Uterus (tissue), 4 donors: Measurements from ENCODE around the gene MAPK8IP1. TPM values are rescaled to one million over a fixed set of nuclear protein-coding genes. Genes with fewer than 3 reads are reported as not detected.

ENCODE experiments used
- DNase-seq, 2 donors: peaks; one replicate each; pipeline ENCODE4 v3.0.0-alpha.2; 2019 to 2020
- H3K27ac ChIP-seq, 2 donors: fragments of 200-600 bp; sonication (generic); 1 replicate in 1 of 2; 2 replicates in 1 of 2; pipeline ENCODE4 v1.5.1; 2016 to 2018
- H3K27me3 ChIP-seq, 2 donors: fragments of 200-600 bp; sonication (generic); one replicate each; pipeline ENCODE4 v1.5.1; 2018 to 2019; ENCODE audit warnings: control low read depth in 1 of 2
- H3K36me3 ChIP-seq, 2 donors: fragments of 200-600 bp; sonication (generic); one replicate each; pipeline ENCODE4 v1.5.1; 2019; ENCODE audit warnings: control low read depth in 1 of 2
- H3K4me1 ChIP-seq, 2 donors: fragments of 200-600 bp; sonication (generic); one replicate each; pipeline ENCODE4 v1.5.1; 2018 to 2019; ENCODE audit warnings: control low read depth in 1 of 2
- H3K4me3 ChIP-seq, 2 donors: fragments of 200-600 bp; sonication (generic); 1 replicate in 1 of 2; 2 replicates in 1 of 2; pipeline ENCODE4 v1.5.1; 2018 to 2019; ENCODE audit warnings: mild to moderate bottlenecking in 1 of 2
- H3K9me3 ChIP-seq, 2 donors: fragments of 200-600 bp; sonication (generic); one replicate each; pipeline ENCODE4 v1.5.1; 2019; ENCODE audit warnings: control low read depth in 1 of 2
- CTCF ChIP-seq, 4 experiments: fragments of 200-600 bp in 2 of 4; fragments of 450-650 bp in 2 of 4; sonication (generic) in 2 of 4; IDR thresholded peaks; one replicate each; pipeline ENCODE4 v1.5.1; 2016 to 2019; ENCODE audit warnings: antibody characterized with exemption in 4 of 4, mild to moderate bottlenecking in 2 of 4, moderate library complexity in 1 of 4
- POLR2A ChIP-seq, 2 donors: fragments of 450-650 bp; IDR thresholded peaks; one replicate each; pipeline ENCODE4 v1.6.1; 2016; ENCODE audit warnings: antibody characterized with exemption in 2 of 2, mild to moderate bottlenecking in 1 of 2, moderate library complexity in 1 of 2
- intact Hi-C: fragments of 100-400 bp; cut with DNase I; formaldehyde crosslinking; loops from one replicate; pipeline ENCODE4 v1.15.1; 2023; ENCODE audit warnings: low total_unique reads
- total RNA-seq, 4 donors: library from RNA; depleted of rRNA in 3 of 4; stranded (reverse); fragments of >200 nt in 3 of 4; gene quantifications; one replicate each; pipeline versions ENCODE4 v1.1.0 to v1.2.4, GENCODE V29; 2014 to 2023
- donor health status: DM: yes; HTN: yes; CAD: no.

The MAPK8IP1 gene
- total RNA-seq, 4 donors from 2014 or later, result 2.1 to 29.9 (median 20.0) TPM

- DNase-seq, result no peak
- Histone ChIP-seq H3K4me3 (no peak overlapping the region), H3K27me3 (no peaks in the 10 kb centered on the region), H3K9me3 (no peaks in the 10 kb centered on the region), H3K4me1 (no peaks in the 10 kb centered on the region), H3K36me3 (no peaks in the 10 kb centered on the region), H3K27ac (no peak overlapping the region)
- intact Hi-C loops, result no loop called here
- TF ChIP-seq CTCF (IDR thresholded peaks at IDR 0.05) (no peak), POLR2A (IDR thresholded peaks at IDR 0.05) (no peak)
Measured at GRCh38 chr11:45937916-45938315, 52.5 kb downstream of the MAPK8IP1 start.

- no peak for TF ChIP-seq CTCF (IDR thresholded peaks at IDR 0.05)
- no peak for TF ChIP-seq POLR2A (IDR thresholded peaks at IDR 0.05)
- Histone ChIP-seq H3K36me3 (no peaks in the 10 kb centered on the region), H3K4me1 (no peaks in the 10 kb centered on the region), H3K9me3 (no peaks in the 10 kb centered on the region), H3K27ac (no peak overlapping the region), H3K27me3 (no peaks in the 10 kb centered on the region), H3K4me3 (no peak overlapping the region)
- intact Hi-C loops, result no loop called here
- no peak for DNase-seq
Measured at GRCh38 chr11:45939836-45940235, 54.4 kb downstream of the MAPK8IP1 start.

GRCh38 chr11:45941285-45941684, 55.8 kb downstream of the MAPK8IP1 start:
- no peak overlapping the region for H3K27ac ChIP-seq
- DNase-seq, result no peak
- TF ChIP-seq CTCF (IDR thresholded peaks at IDR 0.05) (no peak), POLR2A (IDR thresholded peaks at IDR 0.05) (no peak)
- H3K9me3 ChIP-seq, result no peaks in the 10 kb centered on the region
- no peaks in the 10 kb centered on the region for H3K27me3 ChIP-seq
- no peaks in the 10 kb centered on the region for H3K36me3 ChIP-seq
- no peak overlapping the region for H3K4me3 ChIP-seq
- no peaks in the 10 kb centered on the region for H3K4me1 ChIP-seq
- intact Hi-C loops, result no loop called here

- Histone ChIP-seq H3K36me3 (no peaks in the 10 kb centered on the region), H3K27ac (no peak overlapping the region), H3K4me1 (no peaks in the 10 kb centered on the region), H3K27me3 (no peaks in the 10 kb centered on the region), H3K4me3 (no peak overlapping the region), H3K9me3 (no peaks in the 10 kb centered on the region)
- intact Hi-C loops, result no loop called here
- DNase-seq, result no peak
- TF ChIP-seq CTCF (IDR thresholded peaks at IDR 0.05) (no peak), POLR2A (IDR thresholded peaks at IDR 0.05) (no peak)
Measured at GRCh38 chr11:45942381-45942780, 56.9 kb downstream of the MAPK8IP1 start.

- no peak for DNase-seq
- Histone ChIP-seq H3K9me3 (no peaks in the 10 kb centered on the region), H3K36me3 (no peaks in the 10 kb centered on the region), H3K27ac (no peak overlapping the region), H3K4me1 (no peaks in the 10 kb centered on the region), H3K27me3 (no peaks in the 10 kb centered on the region), H3K4me3 (no peak overlapping the region)
- TF ChIP-seq POLR2A (IDR thresholded peaks at IDR 0.05) (no peak), CTCF (IDR thresholded peaks at IDR 0.05) (no peak)
- intact Hi-C loops, result no loop called here
Measured at GRCh38 chr11:45945397-45945999, 60.0 kb downstream of the MAPK8IP1 start.
